OCI-LY7 (cell line): Measurements from ENCODE around the gene DDX56. TPM values are rescaled to one million over a fixed set of nuclear protein-coding genes. Genes with fewer than 3 reads are reported as not detected.

Experiments
- BruUV-seq: library from RNA; stranded (reverse); fragments of 400-500 nt; replicated peaks from 2 replicates; lab custom pipeline; 2021; lab: Mats Ljungman, UMichigan
- CTCF ChIA-PET: fragments of 300-600 bp; sonication (Branson Sonifier 250); formaldehyde crosslinking; loops from one replicate; lab custom pipeline; 2022; ENCODE audit warnings: antibody characterized with exemption; ENCODE audit not compliant: unreplicated experiment; lab: Charles Lee
- POLR2A ChIA-PET: fragments of 300-600 bp; sonication (Branson Sonifier 250); formaldehyde crosslinking; loops from one replicate; lab custom pipeline; 2022; ENCODE audit warnings: antibody characterized with exemption; lab: Charles Lee
- DNase-seq: peaks from one replicate; pipeline ENCODE4 v3.0.0-alpha.2; 2015; ENCODE audit warnings: low spot score
- H2AFZ ChIP-seq: fragments of 200-600 bp; sonication (generic), shearing (Covaris generic); 2 replicates; pipeline ENCODE4 v1.6.1; 2014; ENCODE audit warnings: mild to moderate bottlenecking, antibody characterized with exemption, low read length, moderate library complexity
- H3K27ac ChIP-seq: fragments of 200-600 bp; sonication (generic); 2 replicates; pipeline ENCODE4 v1.5.1; 2014; ENCODE audit warnings: mixed run types, low read depth, mild to moderate bottlenecking, moderate library complexity, low read length, inconsistent platforms; ENCODE audit not compliant: poor library complexity, severe bottlenecking
- H3K36me3 ChIP-seq: fragments of 200-600 bp; sonication (generic); 2 replicates; pipeline ENCODE4 v1.6.1; 2014; ENCODE audit warnings: mild to moderate bottlenecking, antibody characterized with exemption, low read length, moderate library complexity, mixed read lengths; ENCODE audit not compliant: insufficient read depth
- H3K4me1 ChIP-seq: fragments of 200-600 bp; sonication (generic); 2 replicates; pipeline ENCODE4 v1.5.1; 2014; ENCODE audit warnings: mild to moderate bottlenecking, low read length; ENCODE audit not compliant: insufficient read depth, poor library complexity, severe bottlenecking
- H3K4me2 ChIP-seq: fragments of 200-600 bp; sonication (generic); 2 replicates; pipeline ENCODE4 v1.6.1; 2014; ENCODE audit warnings: mild to moderate bottlenecking, low read length
- H3K4me3 ChIP-seq: fragments of 200-600 bp; sonication (generic); 2 replicates; pipeline ENCODE4 v1.5.1; 2014; ENCODE audit warnings: mild to moderate bottlenecking, low read depth, low read length; ENCODE audit not compliant: poor library complexity, severe bottlenecking
- H3K79me2 ChIP-seq: fragments of 200-600 bp; sonication (generic); 2 replicates; pipeline ENCODE4 v1.6.1; 2016; ENCODE audit warnings: low read depth, mild to moderate bottlenecking, low read length, moderate library complexity, mixed read lengths; ENCODE audit not compliant: insufficient read depth
- H3K9me2 ChIP-seq: fragments of 200-600 bp; sonication (generic); 2 replicates; pipeline ENCODE4 v1.6.1; 2016; ENCODE audit warnings: mild to moderate bottlenecking, low read length, mixed read lengths; ENCODE audit not compliant: insufficient read depth
- H3K9me3 ChIP-seq: fragments of 200-600 bp; sonication (generic); 2 replicates; pipeline ENCODE4 v1.6.1; 2014; ENCODE audit warnings: mild to moderate bottlenecking, mixed run types, low read length, mixed read lengths
- H4K20me1 ChIP-seq: fragments of 200-600 bp; sonication (generic); 2 replicates; pipeline ENCODE4 v1.6.1; 2014; ENCODE audit warnings: mild to moderate bottlenecking, antibody characterized with exemption, low read length, moderate library complexity, mixed read lengths; ENCODE audit not compliant: insufficient read depth
- CTCF ChIP-seq: fragments of 200-600 bp; sonication (generic); conservative IDR thresholded peaks from 2 replicates; pipeline ENCODE4 v1.5.1; 2014; ENCODE audit warnings: mild to moderate bottlenecking, antibody characterized with exemption, low read length, moderate library complexity, mixed read lengths
- EZH2phosphoT487 ChIP-seq: fragments of 200-600 bp; sonication (generic); IDR thresholded peaks from 2 replicates; pipeline ENCODE4 v1.6.1; 2018; ENCODE audit warnings: low read depth, borderline replicate concordance, mild to moderate bottlenecking, mixed run types, antibody characterized with exemption, low read length, moderate library complexity, mixed read lengths
- intact Hi-C: fragments of 100-400 bp; cut with micrococcal nuclease; formaldehyde crosslinking; loops from one replicate; pipeline ENCODE4 v1.10.0; 2022; ENCODE audit not compliant: unreplicated experiment
- total RNA-seq, 2 experiments: library from RNA; depleted of rRNA in 1 of 2; stranded (reverse); fragments of >200 nt in 1 of 2; shearing (Covaris generic) in 1 of 2; gene quantifications; 2 replicates each; pipeline ENCODE4 v1.2.3, GENCODE V29; 2014 to 2022

The DDX56 gene
- total RNA-seq, 2 experiments from 2014 or later: 89.2 to 95.4 TPM

- no peaks in the 10 kb centered on the region for H3K9me3 ChIP-seq
- TF ChIP-seq CTCF: no peak
- TF ChIP-seq EZH2phosphoT487: no peak
- intact Hi-C loops: no loop called here
- H3K4me1 ChIP-seq: no peaks in the 10 kb centered on the region
- no peaks in the 10 kb centered on the region for H4K20me1 ChIP-seq
- POLR2A ChIA-PET: no interaction called here
- H3K9me2 ChIP-seq: no peaks in the 10 kb centered on the region
- no TSS peak for BruUV-seq
- H3K4me2 ChIP-seq: no peak overlapping the region
- CTCF ChIA-PET: no interaction called here
- no peak overlapping the region for H3K4me3 ChIP-seq
- no peaks in the 10 kb centered on the region for H3K36me3 ChIP-seq
- no peak overlapping the region for H2AFZ ChIP-seq
- no peaks in the 10 kb centered on the region for H3K79me2 ChIP-seq
- no peak for DNase-seq
- no peak overlapping the region for H3K27ac ChIP-seq
These were observed 22.4 kb upstream of the DDX56 start for GRCh38 chr7:44595934-44596635.

- Histone ChIP-seq H3K4me2 (no peak overlapping the region), H3K9me2 (no peaks in the 10 kb centered on the region), H3K36me3 (no peaks in the 10 kb centered on the region), H3K4me1 (peaks cover 9% of the 10 kb centered on the region), H4K20me1 (no peaks in the 10 kb centered on the region), H3K79me2 (no peaks in the 10 kb centered on the region), H3K4me3 (no peak overlapping the region), H3K27ac (no peak overlapping the region), H2AFZ (no peak overlapping the region), H3K9me3 (no peaks in the 10 kb centered on the region)
- CTCF ChIA-PET: no interaction called here
- BruUV-seq: no TSS peak
- intact Hi-C loops: no loop called here
- POLR2A ChIA-PET: interaction anchor here (0.6 to 0.9 kb wide), 3 partner anchors 157 to 388 kb away, joined by 3 to 8 read pairs (median 4); partner anchors contain the start of genes H2AZ2 and MYO1G
- TF ChIP-seq CTCF (no peak), EZH2phosphoT487 (no peak)
- DNase-seq: no peak
These were observed 17.2 kb upstream of the DDX56 start for GRCh38 chr7:44590910-44591309.
